GM19023 (cell line): ENCODE measurements around the gene ROBO1.
"Not testable (repeated sequence)": the region's sequence is repeated elsewhere in the genome, so short reads cannot be mapped to it uniquely, and the experiment has no call there.

Experiments used
- ATAC-seq: cut with Tn5 transposase; IDR thresholded peaks from one replicate; pipeline ENCODE4 v1.9.1; 2021; ENCODE audit warnings: mild to moderate bottlenecking, moderate library complexity; ENCODE audit not compliant: unreplicated experiment

ROBO1 gene

GRCh38 chr3:78765671-78766485, 1001.9 kb downstream of the ROBO1 start:
- no peak for ATAC-seq

GRCh38 chr3:78764634-78765033, 1003.2 kb downstream of the ROBO1 start:
- ATAC-seq, result no peak

- no peak for ATAC-seq
These were observed 1005.7 kb downstream of the ROBO1 start for GRCh38 chr3:78762121-78762520.

- ATAC-seq, result no peak
These were observed 1006.7 kb downstream of the ROBO1 start for GRCh38 chr3:78761126-78761525.

- ATAC-seq, result no peak
These were observed 1010.1 kb downstream of the ROBO1 start for GRCh38 chr3:78757731-78758130.

GRCh38 chr3:78754066-78754743, 1013.6 kb downstream of the ROBO1 start:
- ATAC-seq, result no peak

GRCh38 chr3:78751266-78751665, 1016.5 kb downstream of the ROBO1 start:
- no peak for ATAC-seq

GRCh38 chr3:78750291-78750690, 1017.5 kb downstream of the ROBO1 start:
- ATAC-seq, result not testable (repeated sequence)

DNA sequence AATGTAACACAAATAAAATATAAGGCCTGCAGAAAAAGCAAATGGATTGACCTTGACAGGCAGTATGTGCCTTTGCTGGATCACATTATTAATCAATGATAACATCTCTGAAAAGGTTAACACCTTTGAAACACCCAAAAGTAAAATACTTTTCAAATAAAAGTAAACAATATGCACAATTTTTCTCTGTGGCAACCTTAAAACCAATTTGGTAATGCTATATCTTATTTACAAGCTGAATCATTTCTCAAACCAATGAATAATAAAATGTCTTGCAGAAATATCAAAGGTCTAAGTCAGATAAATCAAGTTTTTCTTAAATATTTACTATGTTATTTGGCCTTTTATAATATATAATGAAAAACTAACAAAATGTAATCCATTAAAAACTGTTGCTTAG, 1018.7 kb downstream of the ROBO1 start:
- no peak for ATAC-seq

DNA sequence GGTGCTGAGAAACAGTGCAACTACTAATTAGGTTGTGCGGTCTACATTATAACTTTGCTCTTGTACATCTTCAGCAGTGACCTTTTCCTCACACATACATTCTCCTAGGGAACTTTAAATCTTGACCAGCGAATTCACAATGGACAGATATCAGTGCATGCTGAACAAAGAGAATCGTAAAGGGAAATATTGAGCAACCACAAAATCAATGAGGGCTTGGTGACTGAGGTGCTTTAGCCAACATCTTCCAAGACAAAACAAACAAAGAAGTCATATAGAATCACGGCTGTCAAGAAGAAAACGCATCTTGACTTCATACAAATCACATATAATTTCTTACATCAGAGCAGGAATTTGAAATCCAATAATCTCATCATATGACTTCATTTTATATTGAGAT, 1022.0 kb downstream of the ROBO1 start:
- ATAC-seq, result no peak

GRCh38 chr3:78742491-78742890, 1025.3 kb downstream of the ROBO1 start:
- ATAC-seq, result no peak

DNA sequence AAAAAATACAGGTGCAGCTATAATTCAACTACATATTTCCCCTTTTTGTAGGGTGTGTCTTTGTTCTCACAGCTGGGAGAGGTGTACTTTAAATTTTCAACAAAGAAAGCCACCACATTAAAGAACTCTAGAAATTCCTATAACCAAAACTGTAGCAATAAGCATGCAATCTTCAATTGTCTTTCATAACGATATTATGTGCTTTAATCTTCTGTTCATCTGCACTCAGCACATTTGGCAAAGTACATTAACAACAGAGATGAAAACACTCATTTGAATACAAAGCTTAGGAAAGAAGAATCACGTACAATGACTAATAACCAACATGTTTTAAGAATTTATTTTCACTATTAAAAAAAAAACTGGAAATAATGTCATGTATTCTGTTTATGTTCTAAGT, 1025.8 kb downstream of the ROBO1 start:
- ATAC-seq, result no peak

DNA sequence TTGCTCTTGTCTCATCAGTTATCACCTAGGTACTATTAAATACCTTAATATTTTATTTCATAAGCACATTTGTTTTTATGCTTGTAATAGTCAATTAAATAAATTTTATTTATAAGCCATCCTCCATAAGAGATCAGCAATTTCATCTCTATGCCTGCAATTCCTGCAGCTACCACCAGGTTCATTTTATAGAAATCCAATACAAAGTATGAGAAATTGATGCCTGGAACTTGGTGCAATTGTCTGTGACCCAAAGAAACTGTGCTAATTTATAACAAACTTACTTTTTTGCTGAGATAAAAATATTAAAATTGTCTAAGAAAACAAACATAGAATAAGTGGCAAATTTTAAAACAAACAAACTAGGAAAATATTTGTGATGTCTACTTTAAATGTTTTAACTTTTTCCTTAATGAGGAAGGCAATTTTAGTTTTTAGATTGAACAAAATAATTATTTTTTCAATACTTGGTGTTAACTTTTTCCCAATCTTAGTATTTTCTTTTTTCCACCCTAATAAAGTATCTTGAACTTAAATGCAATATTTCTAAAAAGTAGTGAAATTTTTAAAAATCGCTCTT, 1026.6 kb downstream of the ROBO1 start:
- no peak for ATAC-seq

GRCh38 chr3:78738833-78739232, 1029.0 kb downstream of the ROBO1 start:
- no peak for ATAC-seq

DNA sequence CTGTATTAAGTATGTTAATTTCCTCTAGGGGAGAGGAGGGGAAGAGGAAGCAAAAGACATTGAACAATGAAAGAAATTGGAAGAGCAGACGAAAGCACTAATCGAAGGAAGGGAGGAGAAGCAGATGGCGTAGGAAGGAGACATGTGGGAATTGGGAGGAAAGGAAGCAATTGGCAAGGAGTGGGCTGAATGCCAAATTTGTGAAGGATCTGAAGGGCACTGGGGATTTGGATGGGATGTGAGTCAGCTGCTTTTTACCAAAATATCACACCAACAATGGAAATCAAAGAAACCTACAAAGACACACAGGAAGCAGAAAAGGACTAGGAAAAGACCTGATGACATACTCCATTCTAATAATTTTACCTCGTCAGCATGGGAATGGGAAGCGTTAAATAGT, 1029.8 kb downstream of the ROBO1 start:
- ATAC-seq, result no peak

- ATAC-seq, result no peak
These were observed 1030.9 kb downstream of the ROBO1 start for GRCh38 chr3:78736863-78737262.

DNA sequence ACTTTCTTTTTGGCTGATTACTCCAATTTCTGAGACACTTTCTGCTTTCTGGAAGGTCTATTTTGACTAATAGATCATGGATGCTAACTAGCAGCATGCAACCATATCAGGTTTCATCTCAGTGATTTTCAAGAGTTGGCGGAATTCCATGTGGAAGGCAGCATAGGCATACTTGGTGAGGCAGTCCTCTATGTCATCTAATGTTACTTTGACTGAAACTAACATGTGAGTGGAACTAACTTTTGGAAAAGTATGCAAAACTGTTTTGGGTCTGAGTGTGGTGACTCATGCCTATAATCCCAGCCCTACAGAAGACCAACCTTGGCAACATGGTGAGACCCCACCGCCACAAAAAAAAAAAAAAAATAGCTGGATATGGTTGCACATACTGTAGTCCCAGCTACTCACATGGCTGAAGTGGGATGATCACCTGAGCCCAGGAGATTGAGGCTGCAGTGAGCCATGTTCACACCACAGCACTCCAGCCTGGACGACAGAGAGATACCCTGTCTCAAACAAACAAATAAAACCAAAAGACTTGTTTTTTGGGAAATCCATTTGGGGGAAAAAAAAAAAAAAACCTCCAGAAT, 1033.7 kb downstream of the ROBO1 start:
- no peak for ATAC-seq

DNA sequence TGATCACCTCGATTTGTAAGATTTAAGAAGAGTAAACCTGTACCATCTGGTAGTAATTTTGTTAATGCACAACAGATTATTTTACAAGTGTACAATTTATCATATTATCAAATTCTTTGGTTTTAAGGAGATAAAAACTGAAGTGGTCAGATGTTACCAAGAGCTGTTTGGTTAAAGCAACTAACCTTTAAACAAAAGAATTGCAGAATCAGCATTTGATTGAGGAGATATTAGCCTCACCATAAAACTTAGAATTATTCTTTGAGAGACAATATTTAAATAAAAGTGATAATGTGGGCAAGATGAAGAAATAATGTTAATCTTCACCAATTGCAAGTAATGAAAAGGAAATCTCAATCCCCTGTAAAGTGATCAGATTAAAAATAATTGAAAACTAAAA, 1034.9 kb downstream of the ROBO1 start:
- no peak for ATAC-seq

DNA sequence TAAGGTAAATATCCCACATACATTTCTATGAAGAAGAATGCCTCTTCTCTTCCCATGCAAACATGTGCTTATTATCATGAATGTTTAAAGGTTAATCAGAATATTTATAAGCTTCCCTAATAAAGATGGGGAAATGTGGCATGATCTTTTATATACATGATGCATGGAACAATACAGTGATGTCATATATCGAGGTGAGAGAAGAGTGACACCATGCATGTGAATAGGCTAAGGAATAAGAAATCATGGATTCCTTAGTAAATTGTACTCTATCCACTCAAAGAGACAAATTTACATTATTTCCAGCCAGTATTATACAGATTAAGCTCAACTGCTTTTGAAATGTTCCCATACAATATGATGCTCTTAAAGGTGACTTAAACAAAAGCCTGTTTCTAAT, 1035.3 kb downstream of the ROBO1 start:
- ATAC-seq, result no peak

GRCh38 chr3:78729946-78730345, 1037.9 kb downstream of the ROBO1 start:
- ATAC-seq, result no peak

DNA sequence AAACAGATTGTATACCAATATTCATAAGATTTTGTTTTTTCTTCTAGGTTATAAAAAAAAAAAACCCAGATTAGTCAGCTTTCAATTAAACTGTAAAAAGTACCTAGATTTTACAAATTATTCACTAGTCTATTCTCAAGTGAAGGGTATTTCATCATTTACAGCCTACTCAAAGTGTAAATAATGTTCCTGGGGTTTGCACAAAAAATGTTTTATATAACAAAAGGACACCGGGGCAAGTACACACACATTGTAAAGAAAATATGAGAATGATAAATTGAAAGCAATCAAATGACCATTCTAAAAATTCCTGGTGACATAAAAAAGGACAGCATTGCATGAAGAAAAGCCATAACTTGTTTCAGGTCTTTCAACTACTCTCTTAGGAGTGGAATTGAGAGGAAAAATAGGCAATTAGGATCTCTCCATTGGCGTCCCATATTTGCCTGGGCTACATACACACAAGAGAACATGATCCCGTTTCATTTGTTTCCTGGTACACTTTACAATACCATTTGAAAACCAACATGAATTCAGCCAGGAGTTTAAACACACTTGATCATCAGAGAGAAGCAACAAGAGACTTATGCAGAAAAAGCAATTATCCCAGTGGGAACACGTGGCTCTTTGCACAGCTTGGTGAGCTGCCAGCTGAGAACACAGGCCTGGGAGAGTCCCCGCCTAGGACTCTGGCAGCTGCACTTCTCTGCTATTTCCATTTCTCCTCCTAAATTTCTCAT, 1039.2 kb downstream of the ROBO1 start:
- ATAC-seq, result no peak
